ENCODE data around the gene INIP. TPM values are rescaled to one million over a fixed set of nuclear protein-coding genes. Genes with fewer than 3 reads are reported as not detected.
A peak's percentile ranks its signal among the peaks of the same experiment; 100 is the strongest.

INIP gene
- total RNA-seq, 3 donors from 2014 or later (not counting 1 experiment from before 2014, with no cell fraction given): 9.9 to 16.7 (median 16.4) TPM

- H3K9me3 ChIP-seq (ENCODE audit: control insufficient read depth, insufficient read depth, low read length): no peaks in the 10 kb centered on the region
- H3K4me1 ChIP-seq (ENCODE audit: control insufficient read depth, insufficient read depth, low read length): peaks cover 60% of the 10 kb centered on the region
- no peaks in the 10 kb centered on the region for H3K36me3 Mint-ChIP-seq
- no peaks in the 10 kb centered on the region for H3K9me3 Mint-ChIP-seq
- no peaks in the 10 kb centered on the region for H3K36me3 ChIP-seq (ENCODE audit: control insufficient read depth, insufficient read depth, low read length)
- H3K27ac Mint-ChIP-seq: peak overlapping the region in 1 of 2 donors; percentile 78
- ATAC-seq (no peak), DNase-seq (no peak)
- H3K27me3 Mint-ChIP-seq (ENCODE audit: low read depth in 2 of 2): peaks cover 8 to 14% of the 10 kb centered on the region in 2 donors
- intact Hi-C loops (cut with micrococcal nuclease): loop anchor here (10.0 kb wide), 1 partner anchor 581 kb away; the partner anchor contains the start of gene SUSD1
- H3K27me3 ChIP-seq (ENCODE audit: control insufficient read depth, insufficient read depth, low read length): no peaks in the 10 kb centered on the region
- no peak for TF ChIP-seq CTCF (IDR thresholded peaks at IDR 0.05)
- no peak overlapping the region for H3K4me3 Mint-ChIP-seq
- no peak overlapping the region for H3K4me3 ChIP-seq (ENCODE audit: low read length)
- peaks cover 45 to 72% of the 10 kb centered on the region in 2 donors for H3K4me1 Mint-ChIP-seq
- WGBS (ENCODE audit: insufficient coverage): 96% methylated on average over 4 of the region's 4 CpGs
- H3K27ac ChIP-seq (ENCODE audit: low read length): no peak overlapping the region
Observed at GRCh38 chr9:112755675-112756074, 37.8 kb upstream of the INIP start.

GRCh38 chr9:112755016-112755427 is 37.1 kb upstream of the INIP start:
- H3K36me3 Mint-ChIP-seq: no peaks in the 10 kb centered on the region
- peak overlapping the region; percentile 7 to 78 for H3K27ac Mint-ChIP-seq
- H3K9me3 Mint-ChIP-seq: no peaks in the 10 kb centered on the region
- 78% methylated on average over 5 of the region's 5 CpGs for WGBS (ENCODE audit: insufficient coverage)
- H3K27ac ChIP-seq (ENCODE audit: low read length): peak overlapping the region; percentile 2
- no peak for ATAC-seq
- no peak for TF ChIP-seq CTCF (IDR thresholded peaks at IDR 0.05)
- intact Hi-C loops (cut with micrococcal nuclease): loop anchor here (10.0 kb wide), 1 partner anchor 580 kb away; the partner anchor contains the start of gene SUSD1
- H3K27me3 ChIP-seq (ENCODE audit: control insufficient read depth, insufficient read depth, low read length): no peaks in the 10 kb centered on the region
- H3K4me3 Mint-ChIP-seq: peak overlapping the region; percentile 75
- peaks cover 43 to 70% of the 10 kb centered on the region in 2 donors for H3K4me1 Mint-ChIP-seq
- H3K4me1 ChIP-seq (ENCODE audit: control insufficient read depth, insufficient read depth, low read length): peaks cover 61% of the 10 kb centered on the region
- no peaks in the 10 kb centered on the region for H3K9me3 ChIP-seq (ENCODE audit: control insufficient read depth, insufficient read depth, low read length)
- no peak for DNase-seq
- peaks cover 2 to 10% of the 10 kb centered on the region in 2 donors for H3K27me3 Mint-ChIP-seq (ENCODE audit: low read depth in 2 of 2)
- H3K4me3 ChIP-seq (ENCODE audit: low read length): no peak overlapping the region
- H3K36me3 ChIP-seq (ENCODE audit: control insufficient read depth, insufficient read depth, low read length): no peaks in the 10 kb centered on the region

- Histone ChIP-seq H3K36me3 (ENCODE audit: control insufficient read depth, insufficient read depth, low read length) (no peaks in the 10 kb centered on the region), H3K4me3 (ENCODE audit: low read length) (no peak overlapping the region), H3K27me3 (ENCODE audit: control insufficient read depth, insufficient read depth, low read length) (no peaks in the 10 kb centered on the region), H3K27ac (ENCODE audit: low read length) (no peak overlapping the region), H3K4me1 (ENCODE audit: control insufficient read depth, insufficient read depth, low read length) (peaks cover 64% of the 10 kb centered on the region), H3K9me3 (ENCODE audit: control insufficient read depth, insufficient read depth, low read length) (no peaks in the 10 kb centered on the region)
- H3K4me1 Mint-ChIP-seq: peaks cover 42 to 70% of the 10 kb centered on the region in 2 donors
- TF ChIP-seq CTCF (IDR thresholded peaks at IDR 0.05): no peak
- ATAC-seq: peak in 2 of 3 donors; percentile 43
- 14% methylated on average over 3 of the region's 3 CpGs for WGBS (ENCODE audit: insufficient coverage)
- intact Hi-C loops (cut with micrococcal nuclease): loop anchor here (5.0 to 10.0 kb wide), 2 partner anchors 422 to 580 kb away; partner anchors contain the start of genes PTBP3 and SUSD1
- DNase-seq: peak in 1 of 2 donors; percentile 77
- peak overlapping the region; percentile 75 for H3K4me3 Mint-ChIP-seq
- H3K9me3 Mint-ChIP-seq: no peaks in the 10 kb centered on the region
- peak overlapping the region; percentile 7 to 78 for H3K27ac Mint-ChIP-seq
- peaks cover 0 to 7% of the 10 kb centered on the region in 2 donors for H3K27me3 Mint-ChIP-seq (ENCODE audit: low read depth in 2 of 2)
- no peaks in the 10 kb centered on the region for H3K36me3 Mint-ChIP-seq
Observed at GRCh38 chr9:112754578-112754977, 36.7 kb upstream of the INIP start.

DNA sequence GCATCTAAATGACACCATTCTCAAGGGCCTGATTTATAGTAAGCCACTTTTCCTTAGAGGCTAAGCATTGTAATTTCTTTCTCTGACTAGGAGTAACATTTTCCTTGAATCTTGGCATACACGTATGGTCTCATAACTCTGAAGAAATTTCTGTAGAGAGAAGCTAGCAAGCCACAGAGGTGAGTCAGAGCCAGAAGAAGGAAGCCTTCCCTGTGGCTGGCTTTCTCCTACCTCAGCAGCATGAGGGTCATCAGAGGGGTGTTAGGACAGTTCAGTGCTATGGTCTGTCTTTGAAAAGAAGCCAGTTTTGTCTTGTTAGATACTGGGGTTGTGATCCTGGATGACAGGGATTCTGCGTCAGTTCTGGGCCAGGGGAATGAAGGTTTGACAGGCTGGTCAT is 35.8 kb upstream of the INIP start:
- WGBS (ENCODE audit: insufficient coverage): 82% methylated on average over 2 of the region's 2 CpGs
- Mint-ChIP-seq H3K27ac (peak overlapping the region in 1 of 2 donors; percentile 60), H3K4me3 (peak overlapping the region; percentile 56), H3K27me3 (ENCODE audit: low read depth in 2 of 2) (peaks cover 0 to 7% of the 10 kb centered on the region in 2 donors), H3K9me3 (no peaks in the 10 kb centered on the region), H3K4me1 (peaks cover 49 to 74% of the 10 kb centered on the region in 2 donors), H3K36me3 (no peaks in the 10 kb centered on the region)
- H3K9me3 ChIP-seq (ENCODE audit: control insufficient read depth, insufficient read depth, low read length): no peaks in the 10 kb centered on the region
- H3K4me3 ChIP-seq (ENCODE audit: low read length): no peak overlapping the region
- peaks cover 60% of the 10 kb centered on the region for H3K4me1 ChIP-seq (ENCODE audit: control insufficient read depth, insufficient read depth, low read length)
- H3K36me3 ChIP-seq (ENCODE audit: control insufficient read depth, insufficient read depth, low read length): no peaks in the 10 kb centered on the region
- no peak overlapping the region for H3K27ac ChIP-seq (ENCODE audit: low read length)
- TF ChIP-seq CTCF (IDR thresholded peaks at IDR 0.05): no peak
- intact Hi-C loops (cut with micrococcal nuclease): loop anchor here (5.0 to 10.0 kb wide), 2 partner anchors 421 to 579 kb away; partner anchors contain the start of genes PTBP3 and SUSD1
- H3K27me3 ChIP-seq (ENCODE audit: control insufficient read depth, insufficient read depth, low read length): no peaks in the 10 kb centered on the region
- DNase-seq (no peak), ATAC-seq (no peak)
